Measurements from ENCODE around the gene CARTPT. TPM values are rescaled to one million over a fixed set of nuclear protein-coding genes. Genes with fewer than 3 reads are reported as not detected.

Gene CARTPT
- polyA plus RNA-seq, 1 experiment: not detected

DNA sequence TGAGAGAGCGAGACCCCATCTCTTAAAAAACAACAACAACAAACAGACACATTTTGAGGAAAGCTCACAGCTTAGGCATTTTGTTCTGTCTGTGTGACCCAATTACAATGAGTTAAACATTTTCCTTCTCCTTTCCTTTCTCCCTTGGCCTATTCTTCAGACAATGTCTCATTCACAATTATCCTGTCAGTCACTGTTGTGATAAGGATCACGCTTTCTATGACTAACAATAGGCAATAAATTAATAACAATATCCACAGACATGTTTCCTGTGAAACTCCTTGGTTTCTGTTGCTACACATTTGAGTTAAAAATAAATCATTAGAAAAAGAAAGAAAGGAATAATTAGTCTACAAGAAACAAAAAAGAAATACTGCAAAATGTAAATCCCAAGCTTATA is 19.8 kb upstream of the CARTPT start:
- ChIA-PET POLR2A (no interaction called here), CTCF (interaction anchor here (1.4 kb wide), 1 partner anchor 59 kb away, joined by 3 read pairs; no protein-coding TSS in a partner anchor)
- Histone ChIP-seq H3K9me3 (ENCODE audit: control insufficient read depth, insufficient read depth, low read length) (no peaks in the 10 kb centered on the region; the same call in 1 of the 2 replicates), H3K27me3 (ENCODE audit: control insufficient read depth, insufficient read depth, low read length) (peaks cover 13% of the 10 kb centered on the region), H3K4me3 (ENCODE audit: low read depth, low read length) (no peak overlapping the region), H3K27ac (ENCODE audit: low read depth, low read length) (no peak overlapping the region)
- DNase-seq (ENCODE audit: low read depth, low spot score): no peak
- TF ChIP-seq, protein P1, sequence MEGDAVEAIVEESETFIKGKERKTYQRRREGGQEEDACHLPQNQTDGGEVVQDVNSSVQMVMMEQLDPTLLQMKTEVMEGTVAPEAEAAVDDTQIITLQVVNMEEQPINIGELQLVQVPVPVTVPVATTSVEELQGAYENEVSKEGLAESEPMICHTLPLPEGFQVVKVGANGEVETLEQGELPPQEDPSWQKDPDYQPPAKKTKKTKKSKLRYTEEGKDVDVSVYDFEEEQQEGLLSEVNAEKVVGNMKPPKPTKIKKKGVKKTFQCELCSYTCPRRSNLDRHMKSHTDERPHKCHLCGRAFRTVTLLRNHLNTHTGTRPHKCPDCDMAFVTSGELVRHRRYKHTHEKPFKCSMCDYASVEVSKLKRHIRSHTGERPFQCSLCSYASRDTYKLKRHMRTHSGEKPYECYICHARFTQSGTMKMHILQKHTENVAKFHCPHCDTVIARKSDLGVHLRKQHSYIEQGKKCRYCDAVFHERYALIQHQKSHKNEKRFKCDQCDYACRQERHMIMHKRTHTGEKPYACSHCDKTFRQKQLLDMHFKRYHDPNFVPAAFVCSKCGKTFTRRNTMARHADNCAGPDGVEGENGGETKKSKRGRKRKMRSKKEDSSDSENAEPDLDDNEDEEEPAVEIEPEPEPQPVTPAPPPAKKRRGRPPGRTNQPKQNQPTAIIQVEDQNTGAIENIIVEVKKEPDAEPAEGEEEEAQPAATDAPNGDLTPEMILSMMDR (IDR thresholded peaks at IDR 0.05; ENCODE audit: low read depth, low read length): no peak

DNA sequence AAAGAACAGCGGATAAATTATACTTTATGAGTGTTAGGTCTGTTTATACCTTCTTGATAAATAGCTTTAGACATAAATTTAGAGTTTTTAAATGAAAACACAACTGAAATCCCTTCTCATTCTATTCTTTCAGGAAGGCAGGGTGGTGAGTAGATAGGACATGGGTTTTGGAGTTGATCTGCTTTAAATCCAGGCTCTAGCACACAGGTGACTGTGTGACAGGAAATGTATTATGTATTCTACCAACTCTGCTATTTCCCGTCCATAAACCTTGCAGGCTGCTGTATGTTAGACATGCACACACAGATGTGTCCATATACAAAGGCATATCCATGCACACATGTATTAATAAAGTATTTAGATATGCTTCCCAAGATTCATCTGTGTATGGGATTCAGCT is 19.3 kb upstream of the CARTPT start:
- H3K4me3 ChIP-seq (ENCODE audit: low read depth, low read length): no peak overlapping the region
- peaks cover 13% of the 10 kb centered on the region for H3K27me3 ChIP-seq (ENCODE audit: control insufficient read depth, insufficient read depth, low read length)
- no peak for DNase-seq (ENCODE audit: low read depth, low spot score)
- no peak overlapping the region for H3K27ac ChIP-seq (ENCODE audit: low read depth, low read length)
- no peaks in the 10 kb centered on the region; the same call in 1 of the 2 replicates for H3K9me3 ChIP-seq (ENCODE audit: control insufficient read depth, insufficient read depth, low read length)
- TF ChIP-seq, protein P1 (IDR thresholded peaks at IDR 0.05; ENCODE audit: low read depth, low read length): no peak
- ChIA-PET POLR2A (no interaction called here), CTCF (no interaction called here)

DNA sequence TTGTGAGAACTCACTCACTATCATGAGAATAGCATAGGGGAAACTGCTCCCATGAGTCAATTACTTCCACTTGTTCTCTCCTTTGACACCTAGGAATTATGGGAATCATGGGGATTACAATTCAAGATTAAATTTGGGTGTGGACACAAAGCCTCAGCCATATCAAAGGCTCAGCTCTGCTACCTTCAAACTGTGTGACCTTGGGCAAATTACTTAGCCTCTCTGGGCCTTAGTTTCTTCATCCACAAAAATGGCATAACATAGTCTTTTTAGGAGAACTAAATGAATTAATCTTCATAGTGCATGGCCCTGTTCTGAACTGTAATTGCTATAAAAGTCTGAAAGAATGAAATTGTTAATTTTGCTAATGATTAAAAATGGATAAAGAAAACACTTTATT is 18.3 kb upstream of the CARTPT start:
- Histone ChIP-seq H3K4me3 (ENCODE audit: low read depth, low read length) (no peak overlapping the region), H3K27ac (ENCODE audit: low read depth, low read length) (no peak overlapping the region), H3K9me3 (ENCODE audit: control insufficient read depth, insufficient read depth, low read length) (no peaks in the 10 kb centered on the region; the same call in 1 of the 2 replicates), H3K27me3 (ENCODE audit: control insufficient read depth, insufficient read depth, low read length) (peaks cover 13% of the 10 kb centered on the region)
- TF ChIP-seq, protein P1 (IDR thresholded peaks at IDR 0.05; ENCODE audit: low read depth, low read length): no peak
- ChIA-PET POLR2A (no interaction called here), CTCF (interaction anchor here (1.0 kb wide), 1 partner anchor 101 kb away, joined by 3 read pairs; no protein-coding TSS in a partner anchor)
- no peak for DNase-seq (ENCODE audit: low read depth, low spot score)

DNA sequence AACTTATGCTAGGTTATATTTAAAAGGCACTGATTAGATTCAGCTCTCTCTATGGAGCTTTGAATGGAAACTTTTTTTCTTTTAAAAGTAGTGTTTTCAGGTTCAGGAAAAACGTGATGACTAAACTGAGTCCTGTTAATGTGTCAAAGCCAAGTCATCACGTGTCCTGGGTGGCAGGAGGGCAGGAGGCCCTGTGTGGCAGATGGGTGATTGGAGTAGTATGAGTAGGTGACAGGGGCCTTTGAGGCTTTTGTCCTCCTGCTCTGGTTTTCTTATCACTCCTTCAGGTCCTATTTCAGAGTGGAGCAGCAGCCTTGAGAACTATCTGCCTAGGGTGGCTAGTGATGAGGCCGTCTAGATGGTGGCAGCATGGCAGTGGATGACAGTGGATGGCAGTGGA is 17.7 kb upstream of the CARTPT start:
- DNase-seq (ENCODE audit: low read depth, low spot score): no peak
- POLR2A ChIA-PET: no interaction called here
- Histone ChIP-seq H3K27ac (ENCODE audit: low read depth, low read length) (no peak overlapping the region), H3K4me3 (ENCODE audit: low read depth, low read length) (no peak overlapping the region), H3K9me3 (ENCODE audit: control insufficient read depth, insufficient read depth, low read length) (no peaks in the 10 kb centered on the region; the same call in 1 of the 2 replicates), H3K27me3 (ENCODE audit: control insufficient read depth, insufficient read depth, low read length) (peaks cover 13% of the 10 kb centered on the region)
- CTCF ChIA-PET: interaction anchor here (1.0 kb wide), 1 partner anchor 101 kb away, joined by 3 read pairs; no protein-coding TSS in a partner anchor
- TF ChIP-seq, protein P1 (IDR thresholded peaks at IDR 0.05; ENCODE audit: low read depth, low read length): no peak

DNA sequence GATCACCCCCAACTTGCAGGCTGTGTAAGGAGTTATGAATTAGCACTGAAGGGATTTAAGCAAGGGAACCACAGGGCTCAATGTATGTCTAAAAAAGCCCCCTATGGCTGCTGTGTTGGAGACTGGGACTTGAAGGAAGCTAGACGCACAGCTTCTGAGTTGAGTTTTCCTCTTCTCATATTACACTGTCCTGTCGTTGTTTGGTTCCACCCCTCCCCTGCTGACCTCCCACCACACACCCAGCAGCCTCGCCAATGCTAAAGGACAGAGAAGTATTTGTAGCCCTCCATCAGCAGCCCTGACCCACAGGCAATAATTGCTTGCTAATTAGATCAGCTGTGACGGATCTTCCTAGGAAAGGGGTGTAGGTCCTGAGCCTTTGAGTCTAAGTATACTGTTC is 15.1 kb upstream of the CARTPT start:
- TF ChIP-seq, protein P1 (IDR thresholded peaks at IDR 0.05; ENCODE audit: low read depth, low read length): no peak
- ChIA-PET CTCF (no interaction called here), POLR2A (no interaction called here)
- Histone ChIP-seq H3K4me3 (ENCODE audit: low read depth, low read length) (no peak overlapping the region), H3K27me3 (ENCODE audit: control insufficient read depth, insufficient read depth, low read length) (peaks cover 13% of the 10 kb centered on the region), H3K27ac (ENCODE audit: low read depth, low read length) (no peak overlapping the region), H3K9me3 (ENCODE audit: control insufficient read depth, insufficient read depth, low read length) (no peaks in the 10 kb centered on the region)
- no peak for DNase-seq (ENCODE audit: low read depth, low spot score)
